ENCODE measurements around the gene ZNF777. TPM values are rescaled to one million over a fixed set of nuclear protein-coding genes. Genes with fewer than 3 reads are reported as not detected.

Gene ZNF777
- total and polyA plus RNA-seq, 9 of the 15 experiments (the other 6 are each of a cell fraction or from before 2014, with no cell fraction given): 0.11 to 32.6 (median 9.0) TPM

- TF ChIP-seq ZNF140 (CRISPR knock-in tag; IDR thresholded peaks at IDR 0.05) (no peak), ZNF77 (CRISPR knock-in tag; IDR thresholded peaks at IDR 0.05) (no peak)
Measured at GRCh38 chr7:149510248-149510647, 49.4 kb upstream of the ZNF777 start (continued).

GRCh38 chr7:149509774-149510173, 48.9 kb upstream of the ZNF777 start:
- Histone ChIP-seq H3K9me3 (replicated peaks; ENCODE audit: control insufficient read depth, insufficient read depth, low read depth, low read length) (peaks cover 14% of the 10 kb centered on the region), H3K9me1 (ENCODE audit: control insufficient read depth, insufficient read depth, low read length) (no peaks in the 10 kb centered on the region), H3K36me3 (ENCODE audit: control insufficient read depth, insufficient read depth, low read length) (no peaks in the 10 kb centered on the region), H3K79me2 (ENCODE audit: control insufficient read depth, insufficient read depth, low read length) (no peaks in the 10 kb centered on the region), H3K27me3 (ENCODE audit: control insufficient read depth in 2 of 2, insufficient read depth in 2 of 2, low read length in 2 of 2) (no peaks in the 10 kb centered on the region), H2AFZ (ENCODE audit: low read depth, low read length) (no peak overlapping the region), H3K27ac (ENCODE audit: extremely low read depth, low read depth, low read length) (no peak overlapping the region), H3K4me3 (no peak overlapping the region), H3K4me1 (replicated peaks in 1 of 2; ENCODE audit: control insufficient read depth in 2 of 2, insufficient read depth in 2 of 2, low read length in 2 of 2) (no peaks in the 10 kb centered on the region), H3K4me2 (ENCODE audit: insufficient read depth, low read length) (no peak overlapping the region), H3K9ac (ENCODE audit: insufficient read depth in 1 of 2, low read depth in 2 of 2, low read length in 2 of 2) (no peak overlapping the region), H4K20me1 (replicated peaks; ENCODE audit: control insufficient read depth, insufficient read depth, low read length) (no peaks in the 10 kb centered on the region)
- in situ Hi-C loops (cut with MboI): no loop called here
- BruUV-seq (replicated peaks): no TSS peak
- ATAC-seq (no peak), DNase-seq (ENCODE audit: extremely low read depth in 1 of 4, low spot score in 3 of 4) (no peak), FAIRE-seq (no peak)
- intact Hi-C loops (cut with micrococcal nuclease): no loop called here
- TF ChIP-seq ATF7 (IDR thresholded peaks at IDR 0.05) (no peak), NFE2 (IDR thresholded peaks at IDR 0.05; ENCODE audit: low read depth) (no peak), TRIM28 (IDR thresholded peaks at IDR 0.05) (peak; percentile 96), TRIM24 (IDR thresholded peaks at IDR 0.05) (peak in 1 of 2 experiments; percentile 71; a peak in 2 of 4 replicates), ZEB2 (IDR thresholded peaks at IDR 0.05) (peak; percentile 69; the same call in 1 of the 2 replicates), CBX3 (IDR thresholded peaks at IDR 0.05; ENCODE audit: borderline replicate concordance in 1 of 2, low read length in 2 of 2) (peak in 1 of 2 experiments; percentile 91; a peak in 2 of 3 replicates), HLTF (IDR thresholded peaks at IDR 0.05) (peak; percentile 90), ZNF280A (IDR thresholded peaks at IDR 0.05; ENCODE audit: low read depth, partially characterized antibody) (peak; percentile 95), NR2C1 (IDR thresholded peaks at IDR 0.05) (no peak), NR2C1 (tag; IDR thresholded peaks at IDR 0.05) (0 out of 2 replicates have a peak, but pooled peaks have one; percentile 54), ZNF280B (CRISPR knock-in tag; IDR thresholded peaks at IDR 0.05) (peak; percentile 90; the same call in 1 of the 2 replicates), ZNF408 (CRISPR knock-in tag; IDR thresholded peaks at IDR 0.05; ENCODE audit: low read depth) (no peak)
- POLR2A ChIA-PET: interaction anchor here (3.2 kb wide), 1 partner anchor 14 kb away, joined by 14 read pairs; no protein-coding TSS in a partner anchor
- CTCF ChIA-PET (ENCODE audit: low intra/inter-chr PET ratio): no interaction called here

Data from K562 (cell line).